CD4-positive, alpha-beta T cell treated with Interleukin-21 for 1 hour (primary cell): ENCODE results near the gene MVB12B.

Experiments
- DNase-seq: peaks from one replicate; pipeline ENCODE4 v3.0.0-alpha.2; 2020

The MVB12B gene

GRCh38 chr9:126331964-126332748 is 5.5 kb downstream of the MVB12B start:
- no peak for DNase-seq

GRCh38 chr9:126334721-126335621 is 8.3 kb downstream of the MVB12B start:
- no peak for DNase-seq

GRCh38 chr9:126335837-126336735 is 9.5 kb downstream of the MVB12B start:
- no peak for DNase-seq

GRCh38 chr9:126336736-126337325 is 10.2 kb downstream of the MVB12B start:
- no peak for DNase-seq

GRCh38 chr9:126337729-126338372 is 11.2 kb downstream of the MVB12B start:
- DNase-seq: no peak

GRCh38 chr9:126338945-126339344 is 12.3 kb downstream of the MVB12B start:
- DNase-seq: no peak

GRCh38 chr9:126341426-126341825 is 14.8 kb downstream of the MVB12B start:
- no peak for DNase-seq

GRCh38 chr9:126341902-126342301 is 15.3 kb downstream of the MVB12B start:
- no peak for DNase-seq

- DNase-seq: no peak
Measured at GRCh38 chr9:126342621-126343031, 16.0 kb downstream of the MVB12B start.

GRCh38 chr9:126343271-126343700 is 16.7 kb downstream of the MVB12B start:
- no peak for DNase-seq

- no peak for DNase-seq
Measured at GRCh38 chr9:126346031-126346430, 19.4 kb downstream of the MVB12B start.

GRCh38 chr9:126347093-126347492 is 20.5 kb downstream of the MVB12B start:
- no peak for DNase-seq

- no peak for DNase-seq
Measured at GRCh38 chr9:126347911-126348760, 21.5 kb downstream of the MVB12B start.

- DNase-seq: no peak
Measured at GRCh38 chr9:126348911-126349550, 22.4 kb downstream of the MVB12B start.

GRCh38 chr9:126354887-126355770 is 28.5 kb downstream of the MVB12B start:
- DNase-seq: no peak

GRCh38 chr9:126357074-126357473 is 30.4 kb downstream of the MVB12B start:
- DNase-seq: no peak

GRCh38 chr9:126360073-126360472 is 33.4 kb downstream of the MVB12B start:
- no peak for DNase-seq

- no peak for DNase-seq
Measured at GRCh38 chr9:126361810-126362238, 35.2 kb downstream of the MVB12B start.

GRCh38 chr9:126363250-126363649 is 36.6 kb downstream of the MVB12B start:
- no peak for DNase-seq
